Hindlimb muscle (tissue), 1 donor: ENCODE measurements around the gene OPN4. TPM values are rescaled to one million over a fixed set of nuclear protein-coding genes. Genes with fewer than 3 reads are reported as not detected.

Experiments
- polyA plus RNA-seq: library from polyadenylated mRNA; unstranded; fragments of 120-200 nt; gene quantifications from one replicate; pipeline ENCODE4 v1.2.1, GENCODE V29; 2013; ENCODE audit not compliant: insufficient read length

OPN4 gene
- polyA plus RNA-seq, 1 donor, result 2.3 TPM

Other genes starting within 250 kb of the OPN4 start
- gene WAPL, start 132.8 kb upstream of the OPN4 start, polyA plus RNA-seq, result 28.9 TPM
- gene LDB3, start 14.0 kb downstream of the OPN4 start, polyA plus RNA-seq, result 907 TPM
- 45.2 TPM for gene BMPR1A, start 102.1 kb downstream of the OPN4 start, polyA plus RNA-seq